Loucy (cell line): ENCODE data around the gene HNF1B.

Source experiments
- H2AFZ ChIP-seq: fragments of 200-600 bp; sonication (generic); 2 replicates; pipeline ENCODE4 v1.6.0; 2016; ENCODE audit warnings: antibody characterized with exemption, mild to moderate bottlenecking, low read length, moderate library complexity
- H3F3A ChIP-seq: fragments of 200-600 bp; 2 replicates; pipeline ENCODE4 v1.6.0; 2016; ENCODE audit warnings: antibody characterized with exemption, low read depth, mild to moderate bottlenecking
- H3K27me3 ChIP-seq: fragments of 200-600 bp; sonication (generic); 2 replicates; pipeline ENCODE4 v1.6.1; 2014; ENCODE audit warnings: low read length, mild to moderate bottlenecking; ENCODE audit not compliant: insufficient read depth, poor library complexity, severe bottlenecking
- H3K36me3 ChIP-seq: fragments of 200-600 bp; sonication (generic); 2 replicates; pipeline ENCODE4 v1.6.1; 2016; ENCODE audit warnings: low read length; ENCODE audit not compliant: insufficient read depth
- H3K4me1 ChIP-seq: fragments of 200-600 bp; sonication (generic); 2 replicates; pipeline ENCODE4 v1.5.1; 2014; ENCODE audit warnings: low read length, mild to moderate bottlenecking; ENCODE audit not compliant: insufficient read depth, poor library complexity, severe bottlenecking
- H3K4me2 ChIP-seq: fragments of 200-600 bp; sonication (generic); 2 replicates; pipeline ENCODE4 v1.6.0; 2014; ENCODE audit warnings: antibody characterized with exemption, low read length, low read depth, mild to moderate bottlenecking; ENCODE audit not compliant: poor library complexity, severe bottlenecking
- H3K4me3 ChIP-seq: fragments of 200-600 bp; sonication (generic); 2 replicates; pipeline ENCODE4 v1.5.1; 2014; ENCODE audit warnings: low read length, mild to moderate bottlenecking, mixed read lengths; ENCODE audit not compliant: poor library complexity, severe bottlenecking
- H3K79me2 ChIP-seq: fragments of 200-600 bp; sonication (generic); 2 replicates; pipeline ENCODE4 v1.6.1; 2014; ENCODE audit warnings: low read length; ENCODE audit not compliant: insufficient read depth
- H3K9ac ChIP-seq: fragments of 200-600 bp; sonication (generic); 2 replicates; pipeline ENCODE4 v1.6.0; 2014; ENCODE audit warnings: mild to moderate bottlenecking, low read depth, low read length, moderate library complexity; ENCODE audit not compliant: poor library complexity, severe bottlenecking
- H3K9me2 ChIP-seq: fragments of 200-600 bp; sonication (generic); replicated peaks from 2 replicates; pipeline ENCODE4 v1.6.1; 2016; ENCODE audit warnings: low read depth, low read length, mixed read lengths
- H3K9me3 ChIP-seq: fragments of 200-600 bp; sonication (generic); 2 replicates; pipeline ENCODE4 v1.6.1; 2014; ENCODE audit warnings: mild to moderate bottlenecking, antibody characterized with exemption, low read length, low read depth; ENCODE audit not compliant: insufficient read depth
- H4K20me1 ChIP-seq: fragments of 200-600 bp; sonication (generic); 2 replicates; pipeline ENCODE4 v1.6.0; 2014; ENCODE audit warnings: antibody characterized with exemption, low read length, mild to moderate bottlenecking; ENCODE audit not compliant: insufficient read depth, poor library complexity, severe bottlenecking
- EZH2phosphoT487 ChIP-seq: fragments of 200-600 bp; IDR thresholded peaks from 2 replicates; pipeline ENCODE4 v1.6.1; 2018; ENCODE audit warnings: antibody characterized with exemption, mild to moderate bottlenecking, moderate library complexity, borderline replicate concordance
- TF ChIP-seq, protein P1 (sequence below): fragments of 200-600 bp; sonication (generic); conservative IDR thresholded peaks from 2 replicates; pipeline ENCODE4 v1.5.1; 2014; ENCODE audit warnings: mild to moderate bottlenecking, antibody characterized with exemption, low read length

The HNF1B gene

GRCh38 chr17:37643118-37643766 is 101.6 kb downstream of the HNF1B start, which contains the start of gene DDX52:
Gene DDX52, minus strand, starts transcription at chr17:37643446. Its CDS starts 26 bp downstream, at chr17:37643420.
- Histone ChIP-seq H3K4me2 (peak within 1 kb of the TSS; percentile 91), H3K27me3 (no peaks in the 10 kb centered on the region), H4K20me1 (peaks cover 30% of the 10 kb centered on the region), H2AFZ (peak within 1 kb of the TSS; percentile 96), H3K79me2 (peaks cover 49% of the 10 kb centered on the region), H3K4me3 (peak within 1 kb of the TSS; percentile 82), H3K36me3 (no peaks in the 10 kb centered on the region), H3K4me1 (peaks cover 30% of the 10 kb centered on the region), H3F3A (no peaks in the 10 kb centered on the region), H3K9me2 (no peaks in the 10 kb centered on the region), H3K9me3 (no peaks in the 10 kb centered on the region), H3K9ac (peak within 1 kb of the TSS; percentile 92)
- TF ChIP-seq EZH2phosphoT487: no peak
- TF ChIP-seq, protein P1, sequence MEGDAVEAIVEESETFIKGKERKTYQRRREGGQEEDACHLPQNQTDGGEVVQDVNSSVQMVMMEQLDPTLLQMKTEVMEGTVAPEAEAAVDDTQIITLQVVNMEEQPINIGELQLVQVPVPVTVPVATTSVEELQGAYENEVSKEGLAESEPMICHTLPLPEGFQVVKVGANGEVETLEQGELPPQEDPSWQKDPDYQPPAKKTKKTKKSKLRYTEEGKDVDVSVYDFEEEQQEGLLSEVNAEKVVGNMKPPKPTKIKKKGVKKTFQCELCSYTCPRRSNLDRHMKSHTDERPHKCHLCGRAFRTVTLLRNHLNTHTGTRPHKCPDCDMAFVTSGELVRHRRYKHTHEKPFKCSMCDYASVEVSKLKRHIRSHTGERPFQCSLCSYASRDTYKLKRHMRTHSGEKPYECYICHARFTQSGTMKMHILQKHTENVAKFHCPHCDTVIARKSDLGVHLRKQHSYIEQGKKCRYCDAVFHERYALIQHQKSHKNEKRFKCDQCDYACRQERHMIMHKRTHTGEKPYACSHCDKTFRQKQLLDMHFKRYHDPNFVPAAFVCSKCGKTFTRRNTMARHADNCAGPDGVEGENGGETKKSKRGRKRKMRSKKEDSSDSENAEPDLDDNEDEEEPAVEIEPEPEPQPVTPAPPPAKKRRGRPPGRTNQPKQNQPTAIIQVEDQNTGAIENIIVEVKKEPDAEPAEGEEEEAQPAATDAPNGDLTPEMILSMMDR: no peak

GRCh38 chr17:37642681-37643080 is 102.2 kb downstream of the HNF1B start:
- Histone ChIP-seq H3K9me3 (no peaks in the 10 kb centered on the region), H3K4me1 (peaks cover 35% of the 10 kb centered on the region), H2AFZ (peak overlapping the region; percentile 96), H3K4me3 (peak overlapping the region; percentile 82), H3K9me2 (no peaks in the 10 kb centered on the region), H3K4me2 (peak overlapping the region; percentile 91), H3K36me3 (peaks cover 3% of the 10 kb centered on the region; the same call in 1 of the 2 replicates), H3K79me2 (peaks cover 54% of the 10 kb centered on the region), H3K27me3 (no peaks in the 10 kb centered on the region), H3F3A (no peaks in the 10 kb centered on the region), H4K20me1 (peaks cover 35% of the 10 kb centered on the region), H3K9ac (peak overlapping the region; percentile 92)
- TF ChIP-seq, protein P1: no peak
- TF ChIP-seq EZH2phosphoT487: no peak

DNA sequence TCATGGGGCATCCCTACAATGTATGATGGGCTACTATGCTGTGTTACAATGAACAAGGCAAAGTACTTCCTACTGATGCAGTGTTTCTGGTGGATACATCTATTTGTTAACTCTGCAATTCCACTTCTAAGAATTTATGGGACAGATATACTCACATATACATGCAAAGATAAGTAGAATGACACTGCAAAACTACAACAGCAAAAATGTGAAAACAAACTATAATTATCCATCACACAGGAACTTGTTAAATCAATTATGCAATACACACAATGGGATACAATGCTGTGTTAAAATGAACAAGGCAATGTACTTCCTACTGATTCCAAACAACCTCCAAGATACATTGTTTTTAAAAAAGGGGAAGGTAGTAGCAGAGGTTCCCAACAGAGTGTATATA is 104.8 kb downstream of the HNF1B start:
- H3K4me3 ChIP-seq: peak overlapping the region; percentile 82
- peaks cover 40% of the 10 kb centered on the region for H4K20me1 ChIP-seq
- TF ChIP-seq EZH2phosphoT487: no peak
- TF ChIP-seq, protein P1: no peak
- peak overlapping the region; percentile 9 for H3K9ac ChIP-seq
- no peaks in the 10 kb centered on the region for H3K9me2 ChIP-seq
- H3K4me2 ChIP-seq: peak overlapping the region; percentile 91
- H3K4me1 ChIP-seq: peaks cover 35% of the 10 kb centered on the region
- H3K79me2 ChIP-seq: peaks cover 71% of the 10 kb centered on the region
- H3K27me3 ChIP-seq: no peaks in the 10 kb centered on the region
- no peaks in the 10 kb centered on the region for H3K9me3 ChIP-seq
- H3K36me3 ChIP-seq: peaks cover 21% of the 10 kb centered on the region; the same call in 1 of the 2 replicates
- no peaks in the 10 kb centered on the region for H3F3A ChIP-seq
- no peak overlapping the region for H2AFZ ChIP-seq
